Hepatocyte (in vitro differentiated cells): ENCODE measurements around the gene TRPC4. TPM values are rescaled to one million over a fixed set of nuclear protein-coding genes. Genes with fewer than 3 reads are reported as not detected.

Source experiments
- DNase-seq: peaks from one replicate; pipeline ENCODE4 v3.0.0-alpha.2; 2016; ENCODE audit warnings: low spot score
- H2AFZ ChIP-seq: fragments of 200-600 bp; sonication (generic); 2 replicates; pipeline ENCODE4 v1.6.0; 2016; ENCODE audit warnings: antibody characterized with exemption, mild to moderate bottlenecking
- H3K27ac ChIP-seq: fragments of 200-600 bp; sonication (generic); 2 replicates; pipeline ENCODE4 v1.5.1; 2016; ENCODE audit warnings: mild to moderate bottlenecking
- H3K27me3 ChIP-seq: fragments of 200-600 bp; sonication (generic); 2 replicates; pipeline ENCODE4 v1.6.1; 2016
- H3K36me3 ChIP-seq: fragments of 200-600 bp; sonication (generic); replicated peaks from 2 replicates; pipeline ENCODE4 v1.5.1; 2016; ENCODE audit warnings: low read depth; ENCODE audit not compliant: insufficient read depth
- H3K4me1 ChIP-seq: fragments of 200-600 bp; sonication (generic); 2 replicates; pipeline ENCODE4 v1.5.1; 2016; ENCODE audit warnings: mild to moderate bottlenecking, moderate library complexity; ENCODE audit not compliant: insufficient read depth
- H3K4me2 ChIP-seq: fragments of 200-600 bp; sonication (generic); 2 replicates; pipeline ENCODE4 v1.6.0; 2016
- H3K4me3 ChIP-seq: fragments of 200-600 bp; sonication (generic); 2 replicates; pipeline ENCODE4 v1.5.1; 2016; ENCODE audit warnings: mild to moderate bottlenecking
- H3K79me2 ChIP-seq: fragments of 200-600 bp; sonication (generic); 2 replicates; pipeline ENCODE4 v1.6.0; 2017; ENCODE audit warnings: mild to moderate bottlenecking
- H3K9me2 ChIP-seq: fragments of 200-600 bp; sonication (generic); replicated peaks from 2 replicates; pipeline ENCODE4 v1.6.0; 2017; ENCODE audit warnings: mild to moderate bottlenecking; ENCODE audit not compliant: insufficient read depth
- H3K9me3 ChIP-seq: fragments of 200-600 bp; sonication (generic); 2 replicates; pipeline ENCODE4 v1.5.1; 2016; ENCODE audit warnings: low read depth, mild to moderate bottlenecking
- H4K20me1 ChIP-seq: fragments of 200-600 bp; sonication (generic); 2 replicates; pipeline ENCODE4 v1.6.0; 2016; ENCODE audit warnings: mild to moderate bottlenecking; ENCODE audit not compliant: insufficient read depth, poor library complexity, severe bottlenecking
- EZH2 ChIP-seq: fragments of 200-600 bp; sonication (generic); IDR thresholded peaks from 2 replicates; pipeline ENCODE4 v1.6.1; 2016; ENCODE audit warnings: antibody characterized with exemption, mild to moderate bottlenecking, borderline replicate concordance
- EZH2phosphoT487 ChIP-seq: fragments of 200-600 bp; sonication (generic); IDR thresholded peaks from one replicate; pipeline ENCODE4 v1.6.1; 2018; ENCODE audit warnings: antibody characterized with exemption, mild to moderate bottlenecking, low read depth, moderate library complexity; ENCODE audit not compliant: unreplicated experiment, severe bottlenecking
- WGBS: methylation state at CpG from one replicate; pipeline ENCODE4 v1.1.6; 2016; ENCODE audit warnings: low lambda C conversion rate; ENCODE audit errors: missing lambda C conversion rate; 5-methylcytosine and 5-hydroxymethylcytosine counted together
- polyA plus RNA-seq: library from polyadenylated mRNA; unstranded; fragments of >200 nt; fragmentation: Nextera tagmentation; extraction: Ambion mirVana; gene quantifications from 2 replicates; pipeline ENCODE4 v1.2.1, GENCODE V29; 2016
- total RNA-seq: library from RNA; depleted of rRNA; stranded (reverse); fragments of >200 nt; gene quantifications from 2 replicates; pipeline ENCODE4 v1.2.3, GENCODE V29; 2014
- TF ChIP-seq, protein P1 (sequence below): fragments of 200-600 bp; sonication (generic); IDR thresholded peaks from 2 replicates; pipeline ENCODE4 v1.5.1; 2016; ENCODE audit warnings: antibody characterized with exemption, mild to moderate bottlenecking; ENCODE audit not compliant: poor library complexity

The TRPC4 gene
- total and polyA plus RNA-seq, 2 experiments from 2014 or later: 0.28 to 0.50 TPM

DNA sequence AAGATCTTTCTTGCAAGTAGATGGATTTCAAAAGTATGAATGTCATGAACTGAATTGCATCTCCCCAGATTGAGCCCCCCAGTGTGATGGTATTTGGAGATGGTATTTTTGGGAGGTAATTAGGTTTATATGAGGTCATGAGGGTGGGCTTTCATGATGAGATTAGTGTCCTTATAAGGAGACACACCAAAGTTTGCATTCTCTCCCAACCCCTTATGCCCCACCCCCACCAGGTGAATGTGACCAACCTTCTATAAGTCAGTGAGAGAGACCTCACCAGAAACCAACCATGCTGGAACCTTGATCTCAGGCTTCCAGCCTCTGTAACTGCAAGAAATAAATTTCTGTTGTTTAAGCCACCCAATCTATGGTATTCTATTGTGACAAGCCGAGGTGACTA lies 199.7 kb downstream of the TRPC4 start:
- Histone ChIP-seq H3K27me3 (no peaks in the 10 kb centered on the region), H3K79me2 (no peaks in the 10 kb centered on the region), H3K27ac (no peak overlapping the region), H4K20me1 (no peaks in the 10 kb centered on the region), H3K4me3 (no peak overlapping the region), H2AFZ (no peak overlapping the region), H3K9me2 (no peaks in the 10 kb centered on the region), H3K36me3 (no peaks in the 10 kb centered on the region), H3K9me3 (no peaks in the 10 kb centered on the region), H3K4me1 (no peaks in the 10 kb centered on the region), H3K4me2 (no peak overlapping the region)
- TF ChIP-seq, protein P1, sequence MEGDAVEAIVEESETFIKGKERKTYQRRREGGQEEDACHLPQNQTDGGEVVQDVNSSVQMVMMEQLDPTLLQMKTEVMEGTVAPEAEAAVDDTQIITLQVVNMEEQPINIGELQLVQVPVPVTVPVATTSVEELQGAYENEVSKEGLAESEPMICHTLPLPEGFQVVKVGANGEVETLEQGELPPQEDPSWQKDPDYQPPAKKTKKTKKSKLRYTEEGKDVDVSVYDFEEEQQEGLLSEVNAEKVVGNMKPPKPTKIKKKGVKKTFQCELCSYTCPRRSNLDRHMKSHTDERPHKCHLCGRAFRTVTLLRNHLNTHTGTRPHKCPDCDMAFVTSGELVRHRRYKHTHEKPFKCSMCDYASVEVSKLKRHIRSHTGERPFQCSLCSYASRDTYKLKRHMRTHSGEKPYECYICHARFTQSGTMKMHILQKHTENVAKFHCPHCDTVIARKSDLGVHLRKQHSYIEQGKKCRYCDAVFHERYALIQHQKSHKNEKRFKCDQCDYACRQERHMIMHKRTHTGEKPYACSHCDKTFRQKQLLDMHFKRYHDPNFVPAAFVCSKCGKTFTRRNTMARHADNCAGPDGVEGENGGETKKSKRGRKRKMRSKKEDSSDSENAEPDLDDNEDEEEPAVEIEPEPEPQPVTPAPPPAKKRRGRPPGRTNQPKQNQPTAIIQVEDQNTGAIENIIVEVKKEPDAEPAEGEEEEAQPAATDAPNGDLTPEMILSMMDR: no peak
- DNase-seq: no peak
- 91% methylated on average over 1 of the region's 1 CpG for WGBS

DNA sequence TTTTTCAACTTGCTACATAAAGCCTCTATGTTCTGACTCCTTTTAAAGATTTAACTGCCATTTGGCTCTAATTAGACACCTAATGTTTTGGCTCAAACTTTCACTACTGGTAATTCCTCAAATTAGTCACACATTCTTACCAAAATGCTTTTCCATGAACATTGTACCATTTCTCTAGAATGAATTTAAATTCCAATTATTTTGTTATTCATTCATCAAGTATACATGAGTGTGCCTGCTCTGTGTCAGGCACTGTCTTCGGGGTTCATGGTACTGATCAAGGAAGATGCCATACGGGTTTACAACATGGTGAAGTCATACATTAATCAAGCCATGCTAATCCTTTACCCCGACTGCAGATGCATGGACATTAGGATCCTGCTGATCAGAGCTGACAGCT lies 201.9 kb downstream of the TRPC4 start:
- H3K4me1 ChIP-seq: no peaks in the 10 kb centered on the region
- no peaks in the 10 kb centered on the region for H3K36me3 ChIP-seq
- no peaks in the 10 kb centered on the region for H4K20me1 ChIP-seq
- H3K9me3 ChIP-seq: no peaks in the 10 kb centered on the region
- no peak for DNase-seq
- no peak overlapping the region for H3K4me2 ChIP-seq
- H3K9me2 ChIP-seq: no peaks in the 10 kb centered on the region
- H3K79me2 ChIP-seq: no peaks in the 10 kb centered on the region
- no peak overlapping the region for H3K4me3 ChIP-seq
- H2AFZ ChIP-seq: no peak overlapping the region
- no peaks in the 10 kb centered on the region for H3K27me3 ChIP-seq
- TF ChIP-seq EZH2 (no peak), EZH2phosphoT487 (no peak)
- TF ChIP-seq, protein P1: no peak
- H3K27ac ChIP-seq: no peak overlapping the region
- 40% methylated on average over 3 of the region's 3 CpGs for WGBS

DNA sequence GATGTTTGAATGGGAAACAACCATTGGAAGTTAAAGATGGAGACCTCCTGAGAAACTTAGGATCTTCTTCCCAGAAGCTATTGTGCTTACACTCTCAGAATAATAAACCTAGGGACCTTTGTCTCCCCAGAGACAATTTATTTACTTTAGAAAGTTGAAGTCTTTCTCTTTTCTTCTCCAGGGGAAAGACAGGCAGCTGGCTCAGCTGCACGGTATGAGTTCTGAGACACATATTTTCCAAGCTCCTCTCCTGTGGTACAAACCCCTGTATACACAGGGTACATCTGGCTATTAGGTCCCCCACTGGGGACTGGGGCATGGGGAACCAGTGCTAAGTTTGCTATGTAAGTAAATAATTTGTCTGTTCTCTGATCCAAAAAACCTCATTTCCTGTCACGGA lies 203.5 kb downstream of the TRPC4 start:
- no peaks in the 10 kb centered on the region for H3K36me3 ChIP-seq
- WGBS: 76% methylated on average over 2 of the region's 2 CpGs
- no peak overlapping the region for H2AFZ ChIP-seq
- no peaks in the 10 kb centered on the region for H3K9me3 ChIP-seq
- no peak overlapping the region for H3K4me3 ChIP-seq
- TF ChIP-seq EZH2 (no peak), EZH2phosphoT487 (no peak)
- TF ChIP-seq, protein P1: no peak
- no peak overlapping the region for H3K4me2 ChIP-seq
- no peak overlapping the region for H3K27ac ChIP-seq
- no peaks in the 10 kb centered on the region for H3K79me2 ChIP-seq
- no peaks in the 10 kb centered on the region for H4K20me1 ChIP-seq
- H3K27me3 ChIP-seq: no peaks in the 10 kb centered on the region
- no peaks in the 10 kb centered on the region for H3K9me2 ChIP-seq
- no peak for DNase-seq
- H3K4me1 ChIP-seq: no peaks in the 10 kb centered on the region

DNA sequence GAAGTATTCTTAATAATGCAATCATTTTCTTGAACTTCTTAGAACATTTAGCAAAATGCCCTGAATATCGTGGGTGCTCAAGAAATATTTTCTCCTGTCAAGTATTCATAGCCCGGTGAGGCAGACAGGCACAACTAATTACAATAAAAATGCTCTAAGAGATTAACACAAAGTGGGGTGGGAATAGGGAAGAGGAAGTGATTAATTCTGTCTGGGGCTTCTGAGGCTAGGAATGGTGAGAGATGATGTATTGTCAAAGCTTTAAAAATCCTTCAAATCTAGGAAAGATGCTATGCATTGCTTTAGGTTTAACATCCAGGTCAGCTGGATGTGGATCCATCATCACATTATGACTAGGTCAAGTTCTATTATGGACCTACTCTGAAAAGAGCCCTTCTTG lies 204.2 kb downstream of the TRPC4 start:
- TF ChIP-seq EZH2: no peak
- TF ChIP-seq, protein P1: no peak
- no peak for TF ChIP-seq EZH2phosphoT487
- Histone ChIP-seq H3K4me1 (no peaks in the 10 kb centered on the region), H3K27me3 (no peaks in the 10 kb centered on the region), H3K4me2 (no peak overlapping the region), H3K9me3 (no peaks in the 10 kb centered on the region), H3K27ac (no peak overlapping the region), H4K20me1 (no peaks in the 10 kb centered on the region), H3K36me3 (no peaks in the 10 kb centered on the region), H3K4me3 (no peak overlapping the region), H3K79me2 (no peaks in the 10 kb centered on the region), H3K9me2 (no peaks in the 10 kb centered on the region), H2AFZ (no peak overlapping the region)
- no peak for DNase-seq
- WGBS: 84% methylated on average over 2 of the region's 2 CpGs
